ENCODE results near the gene CBR1. TPM values are rescaled to one million over a fixed set of nuclear protein-coding genes. Genes with fewer than 3 reads are reported as not detected.

The CBR1 gene
- total and polyA plus RNA-seq, 2 of the 13 experiments (the other 11 are each of a cell fraction or from before 2014, with no cell fraction given) = 33.7 to 38.7 TPM

- ATAC-seq = no peak
These were observed 35.6 kb downstream of the CBR1 start for GRCh38 chr21:36105327-36105842.

More at GRCh38 chr21:36105327-36105842, 35.6 kb downstream of the CBR1 start:
- ChIA-PET CTCF (ENCODE audit: low intra/inter-chr PET ratio, low total read pairs) (no interaction called here), POLR2A (no interaction called here)
- no peaks in the 10 kb centered on the region for H3K79me2 ChIP-seq (ENCODE audit: insufficient read depth, low read length)
- H3K9me3 ChIP-seq (ENCODE audit: low read length) = no peaks in the 10 kb centered on the region
- no peak overlapping the region for H3K4me3 ChIP-seq (replicated peaks in 1 of 3; ENCODE audit: insufficient read depth in 1 of 3, low read depth in 2 of 3, low read length in 3 of 3)
- FAIRE-seq (no peak), DNase-seq (ENCODE audit: low spot score) (no peak)
- H4K20me1 ChIP-seq (ENCODE audit: insufficient read depth, low read length) = no peaks in the 10 kb centered on the region
- in situ Hi-C loops (cut with HindIII; ENCODE audit: extremely low pct_ligation_motif_present, low pct_unique_long_range_greater_than_20kb) = no loop called here
- peaks cover 0 to 11% of the 10 kb centered on the region in 2 experiments; a peak in 2 of 5 replicates for H3K27me3 ChIP-seq (ENCODE audit: control insufficient read depth in 1 of 2, insufficient read depth in 2 of 2, low read length in 2 of 2)
- no peak overlapping the region for H3K27ac ChIP-seq (ENCODE audit: extremely low read length, insufficient read depth, low read length)
- no peak overlapping the region for H3K4me2 ChIP-seq (ENCODE audit: low read depth, low read length)
- BruUV-seq (replicated peaks) = no TSS peak
- no peak overlapping the region for H2AFZ ChIP-seq (ENCODE audit: low read length)
- no peak for TF ChIP-seq ERF (CRISPR knock-in tag; IDR thresholded peaks at IDR 0.05)
- no peak for TF ChIP-seq MXI1 (IDR thresholded peaks at IDR 0.05; ENCODE audit: borderline replicate concordance, low read depth, low read length)
- TF ChIP-seq ZSCAN21 (CRISPR knock-in tag; IDR thresholded peaks at IDR 0.05; ENCODE audit: borderline replicate concordance) = no peak
- no peak for TF ChIP-seq TEAD2 (CRISPR knock-in tag; IDR thresholded peaks at IDR 0.05)
- no peak for TF ChIP-seq ZNF7 (CRISPR knock-in tag; IDR thresholded peaks at IDR 0.05)
- no peak for TF ChIP-seq STAG1 (CRISPR knock-in tag; IDR thresholded peaks at IDR 0.05)
- TF ChIP-seq NFKBIZ (CRISPR knock-in tag; IDR thresholded peaks at IDR 0.05) = no peak
- TF ChIP-seq ZBTB26 (CRISPR knock-in tag; IDR thresholded peaks at IDR 0.05; ENCODE audit: borderline replicate concordance) = no peak
- no peak for TF ChIP-seq KDM3A (CRISPR knock-in tag; IDR thresholded peaks at IDR 0.05; ENCODE audit: low read depth)
- no peak for TF ChIP-seq ZNF350 (CRISPR knock-in tag; IDR thresholded peaks at IDR 0.05; ENCODE audit: borderline replicate concordance, low read depth)
- TF ChIP-seq ZNF331 (CRISPR knock-in tag; IDR thresholded peaks at IDR 0.05) = no peak
- TF ChIP-seq ZBTB20 (CRISPR knock-in tag; IDR thresholded peaks at IDR 0.05; ENCODE audit: borderline replicate concordance, low read depth) = no peak
- TF ChIP-seq NR2C2 (CRISPR knock-in tag; IDR thresholded peaks at IDR 0.05; ENCODE audit: borderline replicate concordance) = no peak
- no peak for TF ChIP-seq SP2 (CRISPR knock-in tag; IDR thresholded peaks at IDR 0.05)
- no peak for TF ChIP-seq ZNF30 (CRISPR knock-in tag; IDR thresholded peaks at IDR 0.05)
- no peak for TF ChIP-seq ZNF775 (CRISPR knock-in tag; IDR thresholded peaks at IDR 0.05; ENCODE audit: borderline replicate concordance)
- no peak for TF ChIP-seq ZNF841 (CRISPR knock-in tag; IDR thresholded peaks at IDR 0.05; ENCODE audit: borderline replicate concordance)
- TF ChIP-seq TEF (CRISPR knock-in tag; IDR thresholded peaks at IDR 0.05) = no peak
- no peak for TF ChIP-seq PPARG (CRISPR knock-in tag; conservative IDR thresholded peaks at IDR 0.05)
- intact Hi-C loops (cut with micrococcal nuclease; ENCODE audit: unreplicated experiment) = no loop called here
- no peak overlapping the region for H3K9ac ChIP-seq (ENCODE audit: insufficient read depth, low read depth, low read length)
- H3K4me1 ChIP-seq (ENCODE audit: insufficient read depth, low read length) = no peaks in the 10 kb centered on the region
- WGBS (ENCODE audit: low lambda C conversion rate) = 60% methylated on average over 4 of the region's 4 CpGs
- no peaks in the 10 kb centered on the region for H3K36me3 ChIP-seq (replicated peaks in 1 of 2; ENCODE audit: control insufficient read depth in 1 of 2, insufficient read depth in 2 of 2, low read length in 2 of 2)
